ENCODE data around the gene RDH8.
"Not testable (repeated sequence)": the region's sequence is repeated elsewhere in the genome, so short reads cannot be mapped to it uniquely, and the experiment has no call there.

The RDH8 gene

GRCh38 chr19:10019246-10019645 is 6.0 kb downstream of the RDH8 start:
- TF ChIP-seq CTCF (IDR thresholded peaks at IDR 0.05; ENCODE audit: low read depth, low read length, missing control alignments) = no peak
- no peak for DNase-seq (ENCODE audit: extremely low read depth, low read depth)

GRCh38 chr19:10020851-10021250 is 7.6 kb downstream of the RDH8 start:
- DNase-seq (ENCODE audit: extremely low read depth, low read depth) = no peak
- TF ChIP-seq CTCF (IDR thresholded peaks at IDR 0.05; ENCODE audit: low read depth, low read length, missing control alignments) = no peak
- H3K4me3 ChIP-seq (replicated peaks; ENCODE audit: low read depth, low read length) = no peak overlapping the region

More at GRCh38 chr19:10019246-10019645, 6.0 kb downstream of the RDH8 start:
- no peak overlapping the region for H3K4me3 ChIP-seq (replicated peaks; ENCODE audit: low read depth, low read length)

GRCh38 chr19:10021446-10021845 is 8.2 kb downstream of the RDH8 start:
- H3K4me3 ChIP-seq (replicated peaks; ENCODE audit: low read depth, low read length) = no peak overlapping the region
- no peak for TF ChIP-seq CTCF (IDR thresholded peaks at IDR 0.05; ENCODE audit: low read depth, low read length, missing control alignments)
- DNase-seq (ENCODE audit: extremely low read depth, low read depth) = no peak

- no peak for TF ChIP-seq CTCF (IDR thresholded peaks at IDR 0.05; ENCODE audit: low read depth, low read length, missing control alignments)
- no peak for DNase-seq (ENCODE audit: extremely low read depth, low read depth)
- H3K4me3 ChIP-seq (replicated peaks; ENCODE audit: low read depth, low read length) = no peak overlapping the region
Observed at GRCh38 chr19:10021863-10022262, 8.6 kb downstream of the RDH8 start.

GRCh38 chr19:10023096-10023495 is 9.8 kb downstream of the RDH8 start:
- DNase-seq (ENCODE audit: extremely low read depth, low read depth) = not testable (repeated sequence)

GRCh38 chr19:10026744-10027143 is 13.5 kb downstream of the RDH8 start:
- no peak for DNase-seq (ENCODE audit: extremely low read depth, low read depth)
- TF ChIP-seq CTCF (IDR thresholded peaks at IDR 0.05; ENCODE audit: low read depth, low read length, missing control alignments) = no peak
- H3K4me3 ChIP-seq (replicated peaks; ENCODE audit: low read depth, low read length) = no peak overlapping the region

More at GRCh38 chr19:10023096-10023495, 9.8 kb downstream of the RDH8 start:
- not testable (repeated sequence) for H3K4me3 ChIP-seq (replicated peaks; ENCODE audit: low read depth, low read length)

- no peak overlapping the region for H3K4me3 ChIP-seq (replicated peaks; ENCODE audit: low read depth, low read length)
- TF ChIP-seq CTCF (IDR thresholded peaks at IDR 0.05; ENCODE audit: low read depth, low read length, missing control alignments) = peak; percentile 83
- peak; percentile 79 for DNase-seq (ENCODE audit: extremely low read depth, low read depth)
Observed at GRCh38 chr19:10027158-10027997, 14.1 kb downstream of the RDH8 start.

All from HFF-Myc (cell line).